Chondrocyte (in vitro differentiated cells): ENCODE results near the gene ENPEP. TPM values are rescaled to one million over a fixed set of nuclear protein-coding genes. Genes with fewer than 3 reads are reported as not detected.

Experiments
- DNase-seq: peaks from one replicate; pipeline ENCODE4 v3.0.0; 2021; ENCODE audit warnings: mixed read lengths, low spot score
- H3K27ac Mint-ChIP-seq: one replicate; pipeline ENCODE4 v1.8.0; 2021; ENCODE audit warnings: mild to moderate bottlenecking, moderate library complexity, mixed read lengths; ENCODE audit not compliant: unreplicated experiment
- H3K27me3 Mint-ChIP-seq: 2 replicates; pipeline ENCODE4 v1.8.0; 2021; ENCODE audit warnings: low read depth, mixed read lengths
- H3K36me3 Mint-ChIP-seq: 2 replicates; pipeline ENCODE4 v1.8.0; 2021; ENCODE audit warnings: low read depth, mixed read lengths
- H3K4me1 Mint-ChIP-seq: 2 replicates; pipeline ENCODE4 v1.8.0; 2021; ENCODE audit warnings: low read depth, mild to moderate bottlenecking, mixed read lengths
- H3K4me3 Mint-ChIP-seq: one replicate; pipeline ENCODE4 v1.8.0; 2021; ENCODE audit warnings: mild to moderate bottlenecking, moderate library complexity, mixed read lengths; ENCODE audit not compliant: unreplicated experiment
- H3K9me3 Mint-ChIP-seq: 2 replicates; pipeline ENCODE4 v1.8.0; 2021; ENCODE audit warnings: low read depth, mixed read lengths
- total RNA-seq: library from RNA; stranded (reverse); gene quantifications from 3 replicates; pipeline ENCODE4 v1.2.1, GENCODE V29; 2021
- TF ChIP-seq, protein P1 (sequence below): fragments of 200-600 bp; sonication (generic); IDR thresholded peaks from 2 replicates; pipeline ENCODE4 v1.5.0; 2021; ENCODE audit warnings: antibody characterized with exemption, mild to moderate bottlenecking, moderate library complexity

The ENPEP gene
- total RNA-seq, 1 donor from 2014 or later = 2.2 TPM

- peaks cover 12% of the 10 kb centered on the region for H3K4me1 Mint-ChIP-seq
- TF ChIP-seq, protein P1, sequence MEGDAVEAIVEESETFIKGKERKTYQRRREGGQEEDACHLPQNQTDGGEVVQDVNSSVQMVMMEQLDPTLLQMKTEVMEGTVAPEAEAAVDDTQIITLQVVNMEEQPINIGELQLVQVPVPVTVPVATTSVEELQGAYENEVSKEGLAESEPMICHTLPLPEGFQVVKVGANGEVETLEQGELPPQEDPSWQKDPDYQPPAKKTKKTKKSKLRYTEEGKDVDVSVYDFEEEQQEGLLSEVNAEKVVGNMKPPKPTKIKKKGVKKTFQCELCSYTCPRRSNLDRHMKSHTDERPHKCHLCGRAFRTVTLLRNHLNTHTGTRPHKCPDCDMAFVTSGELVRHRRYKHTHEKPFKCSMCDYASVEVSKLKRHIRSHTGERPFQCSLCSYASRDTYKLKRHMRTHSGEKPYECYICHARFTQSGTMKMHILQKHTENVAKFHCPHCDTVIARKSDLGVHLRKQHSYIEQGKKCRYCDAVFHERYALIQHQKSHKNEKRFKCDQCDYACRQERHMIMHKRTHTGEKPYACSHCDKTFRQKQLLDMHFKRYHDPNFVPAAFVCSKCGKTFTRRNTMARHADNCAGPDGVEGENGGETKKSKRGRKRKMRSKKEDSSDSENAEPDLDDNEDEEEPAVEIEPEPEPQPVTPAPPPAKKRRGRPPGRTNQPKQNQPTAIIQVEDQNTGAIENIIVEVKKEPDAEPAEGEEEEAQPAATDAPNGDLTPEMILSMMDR = no peak
Measured at GRCh38 chr4:110613745-110614144, 137.8 kb downstream of the ENPEP start.

DNA sequence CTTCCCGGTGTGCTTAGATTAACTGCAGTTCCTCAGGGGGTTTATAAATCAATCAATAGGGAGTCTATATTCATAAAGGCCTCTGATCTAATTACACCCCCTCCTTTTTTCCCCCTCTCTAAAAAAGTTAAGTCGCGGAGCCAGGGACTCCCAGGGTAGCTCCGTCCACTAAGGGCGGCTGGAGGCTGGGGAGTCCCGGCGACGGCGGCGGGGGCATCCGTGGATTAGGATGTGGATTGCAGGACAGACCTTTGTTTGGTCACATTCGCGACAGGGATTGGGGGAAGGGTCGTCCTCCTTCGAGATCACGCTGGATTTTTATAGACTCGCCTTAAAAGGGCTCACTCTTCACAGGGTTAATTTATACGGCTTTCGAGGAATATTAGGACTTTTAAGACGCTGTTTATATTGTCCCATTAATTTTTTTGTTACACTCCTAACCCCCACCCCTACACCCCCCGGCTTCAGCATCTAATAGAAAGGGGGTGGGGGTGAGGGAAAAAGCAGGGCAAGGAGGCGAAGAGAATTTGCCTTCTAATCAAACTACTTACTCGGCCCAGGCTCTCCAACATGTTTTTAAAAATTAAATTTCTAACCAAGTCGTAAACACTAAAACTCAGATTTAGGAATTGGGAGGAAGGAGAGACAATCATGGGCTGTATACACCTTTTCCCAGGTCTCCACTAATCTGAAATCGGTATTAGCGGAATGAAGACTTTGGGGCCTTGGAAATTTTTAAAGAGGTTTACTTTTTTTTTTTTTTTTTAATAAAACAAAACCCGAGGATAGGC lies 138.4 kb downstream of the ENPEP start:
- H3K9me3 Mint-ChIP-seq = no peaks in the 10 kb centered on the region
- TF ChIP-seq, protein P1 = no peak
- H3K4me1 Mint-ChIP-seq = peaks cover 12% of the 10 kb centered on the region
- peaks cover 78% of the 10 kb centered on the region for H3K27me3 Mint-ChIP-seq
- H3K27ac Mint-ChIP-seq = no peak overlapping the region
- no peak overlapping the region for H3K4me3 Mint-ChIP-seq
- DNase-seq = no peak
- H3K36me3 Mint-ChIP-seq = peaks cover 8% of the 10 kb centered on the region

More at GRCh38 chr4:110613745-110614144, 137.8 kb downstream of the ENPEP start:
- Mint-ChIP-seq H3K4me3 (no peak overlapping the region), H3K27ac (no peak overlapping the region), H3K36me3 (peaks cover 6% of the 10 kb centered on the region), H3K9me3 (no peaks in the 10 kb centered on the region), H3K27me3 (peaks cover 78% of the 10 kb centered on the region)
- no peak for DNase-seq

Other genes starting within 250 kb of the ENPEP start
- 0.64 to 1.0 TPM in 2 of 3 replicates, not detected in the other for gene PITX2, start 146.9 kb downstream of the ENPEP start, total RNA-seq